Measurements from ENCODE around the gene C2orf80. TPM values are rescaled to one million over a fixed set of nuclear protein-coding genes. Genes with fewer than 3 reads are reported as not detected.

The C2orf80 gene
- total and polyA plus RNA-seq, 2 experiments from 2014 or later, result not detected

GRCh38 chr2:208195531-208195930 is 5.7 kb upstream of the C2orf80 start:
- no peaks in the 10 kb centered on the region for H3K4me1 ChIP-seq (ENCODE audit: insufficient read depth)
- no peak overlapping the region for H3K9ac ChIP-seq
- in situ Hi-C loops (cut with MboI), result no loop called here
- H3F3A ChIP-seq (ENCODE audit: insufficient read depth), result no peaks in the 10 kb centered on the region
- H3K27ac ChIP-seq, result no peak overlapping the region
- H3K79me2 ChIP-seq (ENCODE audit: insufficient read depth), result no peaks in the 10 kb centered on the region
- TF ChIP-seq EZH2 (IDR thresholded peaks at IDR 0.05; ENCODE audit: insufficient read depth, poor library complexity, severe bottlenecking) (no peak), EZH2phosphoT487 (IDR thresholded peaks at IDR 0.05; ENCODE audit: insufficient read depth, low read depth) (no peak)
- WGBS, 2 experiments (ENCODE audit: low coverage in 1 of 2, low lambda C conversion rate in 2 of 2, missing lambda C conversion rate in 2 of 2), result 52 to 53% methylated on average over 3 of the region's 3 CpGs
- H4K20me1 ChIP-seq (ENCODE audit: insufficient read depth), result no peaks in the 10 kb centered on the region
- no peaks in the 10 kb centered on the region for H3K27me3 ChIP-seq (replicated peaks; ENCODE audit: insufficient read depth)
- no peaks in the 10 kb centered on the region for H3K9me2 ChIP-seq (ENCODE audit: insufficient read depth)
- H3K4me3 ChIP-seq, result no peak overlapping the region
- H3K36me3 ChIP-seq (ENCODE audit: low read depth), result no peaks in the 10 kb centered on the region
- peak; percentile 35 for DNase-seq
- peak overlapping the region; percentile 49; the same call in 1 of the 2 replicates for H2AFZ ChIP-seq
- no peak overlapping the region for H3K4me2 ChIP-seq (ENCODE audit: unreplicated experiment)
- H3K9me3 ChIP-seq (ENCODE audit: low read depth), result no peaks in the 10 kb centered on the region

DNA sequence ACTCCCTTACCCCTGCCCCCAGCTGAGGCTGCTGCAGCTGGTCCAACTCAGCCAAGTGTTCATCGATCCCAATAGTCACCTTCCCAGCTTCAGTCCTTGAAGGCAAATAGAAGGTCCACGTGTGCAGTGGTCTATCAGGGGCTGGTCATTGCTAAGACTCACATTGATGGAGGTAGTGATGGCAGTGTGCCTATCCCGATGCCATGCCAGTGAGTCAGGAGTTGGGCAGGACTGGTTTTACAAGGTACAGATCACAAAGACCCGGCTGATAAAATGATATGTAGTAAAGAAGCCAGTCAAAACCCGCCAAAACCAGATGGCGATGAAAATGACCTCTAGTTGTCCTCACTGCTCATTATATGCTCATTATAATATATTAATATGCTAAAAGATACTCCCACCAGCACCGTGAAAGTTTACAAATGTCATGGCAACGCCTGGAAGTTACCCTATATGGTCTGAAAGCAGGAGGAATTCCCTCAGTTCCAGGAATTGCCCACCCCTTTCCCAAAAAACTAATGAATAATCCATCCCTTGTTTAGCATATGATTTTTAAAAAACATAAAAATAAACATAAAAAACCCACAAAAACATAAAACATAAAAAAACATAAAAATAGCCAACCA is 2.9 kb upstream of the C2orf80 start:
- Histone ChIP-seq H3F3A (ENCODE audit: insufficient read depth) (no peaks in the 10 kb centered on the region), H3K27me3 (replicated peaks; ENCODE audit: insufficient read depth) (0 out of 2 replicates have a peak, but pooled peaks cover 4% of the 10 kb centered on the region), H3K4me1 (ENCODE audit: insufficient read depth) (no peaks in the 10 kb centered on the region), H3K9me2 (ENCODE audit: insufficient read depth) (no peaks in the 10 kb centered on the region), H3K36me3 (ENCODE audit: low read depth) (no peaks in the 10 kb centered on the region), H4K20me1 (ENCODE audit: insufficient read depth) (no peaks in the 10 kb centered on the region), H3K27ac (no peak overlapping the region), H3K4me3 (no peak overlapping the region), H3K9ac (no peak overlapping the region), H3K79me2 (ENCODE audit: insufficient read depth) (no peaks in the 10 kb centered on the region), H2AFZ (no peak overlapping the region), H3K9me3 (ENCODE audit: low read depth) (no peaks in the 10 kb centered on the region), H3K4me2 (ENCODE audit: unreplicated experiment) (no peak overlapping the region)
- in situ Hi-C loops (cut with MboI), result no loop called here
- DNase-seq, result no peak
- TF ChIP-seq EZH2phosphoT487 (IDR thresholded peaks at IDR 0.05; ENCODE audit: insufficient read depth, low read depth) (no peak), EZH2 (IDR thresholded peaks at IDR 0.05; ENCODE audit: insufficient read depth, poor library complexity, severe bottlenecking) (no peak)
- 54 to 57% methylated on average over 8 of the region's 8 CpGs for WGBS, 2 experiments (ENCODE audit: low coverage in 1 of 2, low lambda C conversion rate in 2 of 2, missing lambda C conversion rate in 2 of 2)

- TF ChIP-seq EZH2 (IDR thresholded peaks at IDR 0.05; ENCODE audit: insufficient read depth, poor library complexity, severe bottlenecking) (no peak), EZH2phosphoT487 (IDR thresholded peaks at IDR 0.05; ENCODE audit: insufficient read depth, low read depth) (no peak)
- H2AFZ ChIP-seq, result no peak overlapping the region
- peaks cover 36% of the 10 kb centered on the region for H3K27me3 ChIP-seq (replicated peaks; ENCODE audit: insufficient read depth)
- no peak overlapping the region for H3K4me2 ChIP-seq (ENCODE audit: unreplicated experiment)
- 33 to 35% methylated on average over 5 of the region's 5 CpGs for WGBS, 2 experiments (ENCODE audit: low coverage in 1 of 2, low lambda C conversion rate in 2 of 2, missing lambda C conversion rate in 2 of 2)
- no peak overlapping the region for H3K27ac ChIP-seq
- H4K20me1 ChIP-seq (ENCODE audit: insufficient read depth), result no peaks in the 10 kb centered on the region
- no peaks in the 10 kb centered on the region for H3K79me2 ChIP-seq (ENCODE audit: insufficient read depth)
- H3K4me1 ChIP-seq (ENCODE audit: insufficient read depth), result no peaks in the 10 kb centered on the region
- H3K9ac ChIP-seq, result no peak overlapping the region
- in situ Hi-C loops (cut with MboI), result no loop called here
- no peaks in the 10 kb centered on the region for H3K9me2 ChIP-seq (ENCODE audit: insufficient read depth)
- no peak overlapping the region for H3K4me3 ChIP-seq
- H3K9me3 ChIP-seq (ENCODE audit: low read depth), result no peaks in the 10 kb centered on the region
- H3F3A ChIP-seq (ENCODE audit: insufficient read depth), result no peaks in the 10 kb centered on the region
- H3K36me3 ChIP-seq (ENCODE audit: low read depth), result no peaks in the 10 kb centered on the region
- DNase-seq, result no peak
Measured at GRCh38 chr2:208189069-208189809, 591 bp downstream of the C2orf80 start.

- Histone ChIP-seq H3K4me1 (ENCODE audit: insufficient read depth) (no peaks in the 10 kb centered on the region), H3K9me3 (ENCODE audit: low read depth) (no peaks in the 10 kb centered on the region), H3K27ac (no peak overlapping the region), H2AFZ (no peak overlapping the region), H3F3A (ENCODE audit: insufficient read depth) (no peaks in the 10 kb centered on the region), H3K4me2 (ENCODE audit: unreplicated experiment) (no peak overlapping the region), H4K20me1 (ENCODE audit: insufficient read depth) (no peaks in the 10 kb centered on the region), H3K36me3 (ENCODE audit: low read depth) (no peaks in the 10 kb centered on the region), H3K79me2 (ENCODE audit: insufficient read depth) (no peaks in the 10 kb centered on the region), H3K27me3 (replicated peaks; ENCODE audit: insufficient read depth) (peaks cover 46% of the 10 kb centered on the region), H3K4me3 (no peak overlapping the region), H3K9ac (no peak overlapping the region), H3K9me2 (ENCODE audit: insufficient read depth) (no peaks in the 10 kb centered on the region)
- TF ChIP-seq EZH2phosphoT487 (IDR thresholded peaks at IDR 0.05; ENCODE audit: insufficient read depth, low read depth) (no peak), EZH2 (IDR thresholded peaks at IDR 0.05; ENCODE audit: insufficient read depth, poor library complexity, severe bottlenecking) (no peak)
- DNase-seq, result no peak
- in situ Hi-C loops (cut with MboI), result no loop called here
- 20 to 34% methylated on average over 2 of the region's 2 CpGs for WGBS, 2 experiments (ENCODE audit: low coverage in 1 of 2, low lambda C conversion rate in 2 of 2, missing lambda C conversion rate in 2 of 2)
Measured at GRCh38 chr2:208186893-208187292, 2.9 kb downstream of the C2orf80 start.
